Vagina (tissue), 2 donors: ENCODE data around the gene SPINT4.

ENCODE experiments used
- CTCF ChIP-seq, 3 experiments: fragments of 450-650 bp in 2 of 3; fragments of 200-600 bp in 1 of 3; sonication (generic) in 1 of 3; IDR thresholded peaks; one replicate each; pipeline ENCODE4 v1.5.1; 2017 to 2019; ENCODE audit warnings: antibody characterized with exemption in 3 of 3, mild to moderate bottlenecking in 2 of 3, moderate library complexity in 2 of 3
- POLR2A ChIP-seq, 2 donors: fragments of 450-650 bp; IDR thresholded peaks; one replicate each; pipeline ENCODE4 v1.6.1; 2017; ENCODE audit warnings: antibody characterized with exemption in 2 of 2, mild to moderate bottlenecking in 2 of 2, moderate library complexity in 2 of 2

- no peak for TF ChIP-seq CTCF (IDR thresholded peaks at IDR 0.05)
- no peak for TF ChIP-seq POLR2A (IDR thresholded peaks at IDR 0.05)
These were observed 13.4 kb downstream of the SPINT4 start for GRCh38 chr20:45735552-45735951.
